Measurements from ENCODE around the gene BPIFA2.

Gene BPIFA2

GRCh38 chr20:33191955-33192354, 24.0 kb downstream of the BPIFA2 start:
- H3K36me3 ChIP-seq: no peaks in the 10 kb centered on the region
- no peaks in the 10 kb centered on the region for H3K9me3 ChIP-seq
- peaks cover 19% of the 10 kb centered on the region for H3K27me3 ChIP-seq
- H3K4me1 ChIP-seq: no peaks in the 10 kb centered on the region
- no peak for TF ChIP-seq CTCF (IDR thresholded peaks at IDR 0.05; ENCODE audit: low read depth, low read length)
- H3K4me3 ChIP-seq (ENCODE audit: low read depth, low read length): no peak overlapping the region
- no peak for DNase-seq

- no peaks in the 10 kb centered on the region for H3K9me3 ChIP-seq
- H3K27me3 ChIP-seq: peaks cover 22% of the 10 kb centered on the region
- no peaks in the 10 kb centered on the region for H3K4me1 ChIP-seq
- no peak overlapping the region for H3K4me3 ChIP-seq (ENCODE audit: low read depth, low read length)
- no peaks in the 10 kb centered on the region for H3K36me3 ChIP-seq
- no peak for TF ChIP-seq CTCF (IDR thresholded peaks at IDR 0.05; ENCODE audit: low read depth, low read length)
- no peak for DNase-seq
Measured at GRCh38 chr20:33192912-33193501, 25.0 kb downstream of the BPIFA2 start.

- TF ChIP-seq CTCF (IDR thresholded peaks at IDR 0.05; ENCODE audit: low read depth, low read length): no peak
- Histone ChIP-seq H3K27me3 (peaks cover 25% of the 10 kb centered on the region), H3K36me3 (no peaks in the 10 kb centered on the region), H3K4me3 (ENCODE audit: low read depth, low read length) (no peak overlapping the region), H3K4me1 (no peaks in the 10 kb centered on the region), H3K9me3 (no peaks in the 10 kb centered on the region)
- DNase-seq: no peak
Measured at GRCh38 chr20:33199026-33199425, 31.1 kb downstream of the BPIFA2 start.

- no peak for TF ChIP-seq CTCF (IDR thresholded peaks at IDR 0.05; ENCODE audit: low read depth, low read length)
- H3K27me3 ChIP-seq: peaks cover 34% of the 10 kb centered on the region
Measured at GRCh38 chr20:33202451-33202850, 34.5 kb downstream of the BPIFA2 start.

GRCh38 chr20:33203444-33203843, 35.5 kb downstream of the BPIFA2 start:
- peaks cover 31% of the 10 kb centered on the region for H3K27me3 ChIP-seq
- H3K4me3 ChIP-seq (ENCODE audit: low read depth, low read length): no peak overlapping the region
- no peaks in the 10 kb centered on the region for H3K36me3 ChIP-seq
- no peak for TF ChIP-seq CTCF (IDR thresholded peaks at IDR 0.05; ENCODE audit: low read depth, low read length)
- no peaks in the 10 kb centered on the region for H3K9me3 ChIP-seq
- no peak for DNase-seq
- no peaks in the 10 kb centered on the region for H3K4me1 ChIP-seq

More at GRCh38 chr20:33202451-33202850, 34.5 kb downstream of the BPIFA2 start:
- no peaks in the 10 kb centered on the region for H3K36me3 ChIP-seq
- H3K9me3 ChIP-seq: no peaks in the 10 kb centered on the region
- DNase-seq: no peak
- H3K4me1 ChIP-seq: no peaks in the 10 kb centered on the region
- H3K4me3 ChIP-seq (ENCODE audit: low read depth, low read length): no peak overlapping the region

- TF ChIP-seq CTCF (IDR thresholded peaks at IDR 0.05; ENCODE audit: low read depth, low read length): no peak
- DNase-seq: peak; percentile 25
- Histone ChIP-seq H3K27me3 (peaks cover 27% of the 10 kb centered on the region), H3K4me3 (ENCODE audit: low read depth, low read length) (no peak overlapping the region), H3K4me1 (no peaks in the 10 kb centered on the region), H3K9me3 (no peaks in the 10 kb centered on the region), H3K36me3 (no peaks in the 10 kb centered on the region)
Measured at GRCh38 chr20:33209789-33210188, 41.8 kb downstream of the BPIFA2 start.

Measured in BE2C (cell line).